ENCODE measurements around the gene VPS4B.

DNA sequence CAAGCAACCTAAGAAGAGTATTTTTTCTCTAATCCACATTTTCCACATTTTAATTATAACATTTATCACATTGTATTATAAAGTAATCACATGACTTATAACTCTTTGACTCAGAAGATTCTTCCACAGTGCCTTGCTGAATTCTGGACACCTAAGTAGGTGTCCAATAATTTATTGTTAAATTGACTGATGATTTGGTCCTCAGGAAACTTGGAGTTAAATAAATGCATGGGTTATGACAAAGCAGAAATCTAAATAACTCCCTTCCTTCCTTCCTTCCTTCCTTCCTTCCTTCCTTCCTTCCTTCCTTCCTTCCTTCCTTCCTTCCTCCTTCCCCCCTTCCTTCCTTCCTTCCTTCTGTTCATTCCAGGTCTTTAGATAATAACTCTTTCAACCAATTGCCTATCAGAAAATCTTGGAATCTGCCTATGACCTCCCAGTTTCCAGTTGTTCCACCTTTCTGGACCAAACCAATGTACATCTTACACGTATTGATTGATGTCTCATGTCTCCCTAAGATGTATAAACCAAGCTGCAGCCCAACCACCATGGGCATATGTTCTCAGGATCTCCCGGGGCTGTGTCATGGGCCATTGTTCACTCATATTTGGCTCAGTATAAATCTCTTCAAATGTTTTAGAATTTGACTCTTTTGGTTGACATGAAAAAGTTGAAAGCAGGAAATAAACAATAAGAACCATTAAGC lies 44.8 kb downstream of the VPS4B start:
- TF ChIP-seq, protein P1, sequence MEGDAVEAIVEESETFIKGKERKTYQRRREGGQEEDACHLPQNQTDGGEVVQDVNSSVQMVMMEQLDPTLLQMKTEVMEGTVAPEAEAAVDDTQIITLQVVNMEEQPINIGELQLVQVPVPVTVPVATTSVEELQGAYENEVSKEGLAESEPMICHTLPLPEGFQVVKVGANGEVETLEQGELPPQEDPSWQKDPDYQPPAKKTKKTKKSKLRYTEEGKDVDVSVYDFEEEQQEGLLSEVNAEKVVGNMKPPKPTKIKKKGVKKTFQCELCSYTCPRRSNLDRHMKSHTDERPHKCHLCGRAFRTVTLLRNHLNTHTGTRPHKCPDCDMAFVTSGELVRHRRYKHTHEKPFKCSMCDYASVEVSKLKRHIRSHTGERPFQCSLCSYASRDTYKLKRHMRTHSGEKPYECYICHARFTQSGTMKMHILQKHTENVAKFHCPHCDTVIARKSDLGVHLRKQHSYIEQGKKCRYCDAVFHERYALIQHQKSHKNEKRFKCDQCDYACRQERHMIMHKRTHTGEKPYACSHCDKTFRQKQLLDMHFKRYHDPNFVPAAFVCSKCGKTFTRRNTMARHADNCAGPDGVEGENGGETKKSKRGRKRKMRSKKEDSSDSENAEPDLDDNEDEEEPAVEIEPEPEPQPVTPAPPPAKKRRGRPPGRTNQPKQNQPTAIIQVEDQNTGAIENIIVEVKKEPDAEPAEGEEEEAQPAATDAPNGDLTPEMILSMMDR (IDR thresholded peaks at IDR 0.05): no peak
- no peak for TF ChIP-seq POLR2A (IDR thresholded peaks at IDR 0.05)
